Head of caudate nucleus (tissue), 42 donors: ENCODE data around the gene LCN15.
"Not testable (repeated sequence)": the region's sequence is repeated elsewhere in the genome, so short reads cannot be mapped to it uniquely, and the experiment has no call there.

Experiments
- DNase-seq, 42 donors: peaks; one replicate each; pipeline versions ENCODE4 v3.0.0 to v3.0.0-alpha.2; 2020 to 2021; ENCODE audit warnings: mixed read lengths in 7 of 42
- intact Hi-C: fragments of 100-400 bp; cut with DNase I; formaldehyde crosslinking; loops from one replicate; pipeline ENCODE4 v1.15.0; 2022

The LCN15 gene, protein sequence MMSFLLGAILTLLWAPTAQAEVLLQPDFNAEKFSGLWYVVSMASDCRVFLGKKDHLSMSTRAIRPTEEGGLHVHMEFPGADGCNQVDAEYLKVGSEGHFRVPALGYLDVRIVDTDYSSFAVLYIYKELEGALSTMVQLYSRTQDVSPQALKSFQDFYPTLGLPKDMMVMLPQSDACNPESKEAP

DNA sequence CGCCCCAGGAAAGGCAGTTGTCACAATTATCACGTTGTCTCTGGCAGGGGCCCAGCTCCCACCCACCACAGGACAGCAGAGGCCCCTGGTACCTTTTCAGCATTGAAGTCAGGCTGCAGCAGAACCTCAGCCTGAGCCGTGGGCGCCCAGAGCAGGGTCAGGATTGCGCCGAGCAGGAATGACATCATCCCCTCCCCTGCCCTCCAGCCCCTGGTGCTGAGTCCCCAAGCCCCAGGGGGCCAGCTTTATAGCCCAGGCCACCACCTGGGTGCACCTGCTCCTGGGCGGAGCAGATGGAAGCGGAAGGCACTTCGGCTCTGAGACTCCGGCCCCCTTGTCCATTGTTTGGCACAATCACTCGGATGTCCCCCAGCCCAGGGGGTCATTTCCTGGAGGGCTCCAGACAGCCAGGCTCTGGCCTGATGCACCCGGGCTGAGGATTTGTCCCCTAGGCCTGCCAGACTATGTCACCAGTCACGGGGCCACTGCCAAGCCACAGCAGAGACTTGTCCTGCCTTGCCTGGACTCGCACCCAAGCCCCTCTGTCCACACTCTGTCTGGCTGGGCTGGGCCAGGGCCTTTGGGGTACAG lies at the start of gene LCN15:
Gene LCN15 (minus strand): TSS at position 218 of the 591 bp plus-strand sequence. CDS start 30 bp downstream, at position 188.
- intact Hi-C loops, result no loop called here
- DNase-seq, result no peak

DNA sequence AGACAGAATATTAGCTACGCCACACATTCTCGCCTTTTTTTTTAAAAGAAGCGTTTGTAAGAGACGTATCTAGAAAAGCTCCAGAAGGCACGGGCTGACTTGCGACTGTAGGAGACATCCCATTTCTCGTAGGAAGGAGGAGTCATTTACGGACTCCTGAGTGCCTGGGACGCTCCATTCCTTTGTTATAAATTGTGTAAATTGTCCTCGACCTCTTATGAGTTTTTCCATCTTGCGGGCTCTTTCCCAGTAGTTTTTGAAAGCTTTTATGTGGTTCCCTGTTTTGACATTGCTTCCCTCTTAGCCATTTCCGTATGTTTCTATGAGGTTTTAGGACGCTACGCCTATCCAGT lies 44.5 kb upstream of the LCN15 start:
- DNase-seq, result peak in 1 of 42 donors; percentile 61
- intact Hi-C loops, result loop anchor here (5.0 kb wide), 1 partner anchor 39 kb away; the partner anchor contains the start of gene PHPT1

DNA sequence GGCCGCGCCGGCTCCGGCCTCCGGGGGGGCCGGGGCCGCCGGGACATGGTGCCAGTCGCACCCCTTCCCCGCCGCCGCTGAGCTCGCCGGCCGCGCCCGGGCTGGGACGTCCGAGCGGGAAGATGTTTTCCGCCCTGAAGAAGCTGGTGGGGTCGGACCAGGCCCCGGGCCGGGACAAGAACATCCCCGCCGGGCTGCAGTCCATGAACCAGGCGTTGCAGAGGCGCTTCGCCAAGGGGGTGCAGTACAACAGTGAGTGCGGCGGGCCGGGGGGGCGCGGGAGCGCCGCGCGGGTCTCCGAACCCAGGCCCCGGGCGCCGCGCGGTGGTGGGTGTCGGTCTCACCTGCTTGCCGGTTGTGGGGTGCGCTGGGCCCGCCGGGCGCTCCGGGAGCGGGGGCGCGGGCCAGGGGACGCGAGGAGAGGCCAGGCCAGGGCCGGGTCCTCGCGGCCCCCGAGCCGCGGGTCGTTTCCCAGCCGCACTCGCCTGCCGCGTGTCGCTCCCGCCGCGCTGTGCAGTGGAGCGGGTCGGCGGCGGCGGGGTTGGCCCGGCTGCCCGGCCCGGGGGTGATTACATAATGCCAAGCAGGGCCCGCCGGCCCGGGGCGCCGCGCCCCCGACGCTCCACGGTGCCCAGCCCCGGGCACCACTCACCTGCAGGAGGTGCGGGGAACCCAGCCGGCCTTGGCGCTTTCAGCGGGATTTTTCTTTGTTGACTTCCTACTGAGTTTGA lies 43.9 kb upstream of the LCN15 start:
- intact Hi-C loops, result loop anchor here (5.0 kb wide), 1 partner anchor 39 kb away; the partner anchor contains the start of gene PHPT1
- DNase-seq, result peak in 34 of 42 donors; percentile 24 to 78 (median 56)

DNA sequence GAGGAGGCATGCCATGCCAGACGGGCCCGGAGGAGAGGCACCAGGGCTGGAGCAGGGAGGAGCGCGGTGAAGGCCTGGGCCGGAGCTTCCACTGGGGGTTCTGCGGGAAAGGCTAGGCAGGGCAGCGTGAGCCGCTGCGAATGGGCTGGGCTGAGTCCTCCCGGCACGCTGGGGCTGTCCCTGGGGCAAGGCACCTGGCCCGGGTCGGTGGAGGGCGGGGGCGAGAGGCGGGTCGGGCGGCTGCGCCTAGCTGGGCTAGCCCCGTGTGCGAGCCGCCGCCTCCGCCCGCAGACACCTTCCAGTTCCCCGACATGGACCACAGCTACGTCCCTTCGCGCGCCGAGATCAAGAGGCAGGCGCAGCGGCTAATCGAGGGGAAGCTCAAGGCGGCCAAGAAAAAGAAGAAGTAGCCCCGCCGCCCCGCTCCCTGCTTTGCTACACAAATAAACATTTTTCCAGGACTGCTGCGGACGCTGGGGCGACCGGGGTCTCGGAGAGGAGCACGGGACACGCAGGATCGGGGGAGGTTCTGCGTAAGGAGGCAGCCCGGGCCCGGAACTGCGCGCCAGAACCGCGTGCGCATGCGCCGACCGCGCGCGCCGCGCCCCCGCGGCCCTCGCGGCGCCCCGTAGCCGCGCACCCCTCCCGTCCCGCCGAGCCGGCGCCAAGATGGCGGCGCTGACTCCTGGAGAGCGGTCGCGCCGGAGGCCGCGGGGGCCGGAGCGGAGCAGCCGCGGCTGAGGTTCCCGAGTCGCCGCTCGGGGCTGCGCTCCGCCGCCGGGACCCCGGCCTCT lies 43.2 kb upstream of the LCN15 start, which contains the start of gene RABL6:
Gene RABL6 (plus strand): TSS at position 668 of the 794 bp plus-strand sequence. CDS start 249 bp downstream, outside the sequence.
- intact Hi-C loops, result loop anchor here (5.0 kb wide), 1 partner anchor 40 kb away; the partner anchor contains the start of gene PHPT1
- DNase-seq, result peak; percentile 16 to 89 (median 76)

DNA sequence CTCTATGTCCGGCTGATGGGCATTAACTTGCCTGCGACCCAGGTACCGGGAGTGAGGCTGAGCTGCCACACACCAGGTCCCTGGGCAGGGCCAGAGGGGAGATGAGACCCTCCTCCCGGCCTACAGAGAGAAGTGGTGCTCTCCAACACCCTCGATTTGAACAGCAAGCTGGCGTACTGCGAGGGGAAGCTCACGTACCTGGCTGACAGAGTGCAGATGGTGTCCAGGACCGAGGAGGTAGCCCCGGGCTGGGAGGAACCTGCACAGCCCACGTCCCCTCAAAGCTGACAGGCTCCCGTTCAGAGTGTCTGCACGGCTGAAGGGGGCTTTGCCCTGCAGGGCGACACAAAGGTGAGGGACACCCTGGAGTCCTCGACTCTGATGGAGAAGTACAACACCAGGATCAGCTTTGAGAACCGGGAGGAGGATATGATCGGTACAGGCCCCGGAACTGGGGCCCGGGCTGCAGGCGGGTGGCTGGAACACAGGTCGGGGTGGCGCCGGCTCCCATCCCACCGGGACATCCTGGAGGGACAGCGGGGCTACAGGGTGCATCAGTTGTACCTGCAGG lies 42.4 kb upstream of the LCN15 start:
- intact Hi-C loops, result loop anchor here (5.0 kb wide), 1 partner anchor 41 kb away; the partner anchor contains the start of gene PHPT1

DNA sequence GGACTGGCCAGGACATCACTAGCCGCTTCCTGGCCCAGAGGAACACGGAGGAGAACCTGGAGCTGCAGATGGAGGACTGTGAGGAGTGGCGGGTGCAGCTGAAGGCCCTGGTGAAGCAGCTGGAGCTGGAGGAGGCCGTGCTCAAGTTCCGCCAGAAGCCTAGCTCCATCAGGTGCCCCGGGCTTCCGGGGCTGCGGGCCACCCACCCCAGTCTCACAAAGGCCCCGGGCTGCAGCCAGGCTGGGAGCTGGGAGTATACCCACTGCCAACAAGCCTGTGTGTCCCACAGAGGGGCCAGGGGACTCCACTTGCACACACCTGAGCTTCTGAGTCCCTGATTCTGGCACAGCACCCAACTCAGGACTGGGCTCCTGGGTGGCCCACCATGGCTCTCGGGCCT lies 41.7 kb upstream of the LCN15 start:
- DNase-seq, result no peak
- intact Hi-C loops, result loop anchor here (5.0 kb wide), 1 partner anchor 41 kb away; the partner anchor contains the start of gene PHPT1

More for the DNA sequence above, 42.4 kb upstream of the LCN15 start:
- no peak for DNase-seq

DNA sequence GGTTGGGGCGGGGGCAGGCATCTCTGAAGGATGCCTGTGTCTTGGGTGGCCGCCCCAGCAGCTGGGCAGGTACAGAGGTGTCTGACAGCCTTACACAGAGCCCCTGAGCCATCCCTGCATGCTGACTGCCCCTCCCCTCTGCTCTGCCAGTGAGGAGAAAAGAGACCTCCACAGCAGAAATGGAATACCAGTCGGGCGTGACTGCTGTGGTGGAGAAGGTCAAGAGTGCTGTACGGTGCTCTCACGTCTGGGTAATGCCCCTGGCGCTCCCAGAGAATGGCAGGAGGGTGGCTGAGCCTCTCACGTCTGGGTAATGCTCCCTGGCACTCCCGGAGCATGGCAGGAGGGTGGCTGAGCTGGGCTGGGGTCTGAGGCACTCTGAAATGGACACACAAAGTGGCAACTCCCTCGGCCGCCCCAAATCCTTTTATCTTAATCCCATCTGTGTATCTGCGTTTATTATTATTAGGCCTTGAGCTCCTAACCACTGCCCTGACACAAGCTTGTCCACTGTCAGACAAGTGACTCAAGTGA lies 41.0 kb upstream of the LCN15 start:
- intact Hi-C loops, result loop anchor here (5.0 kb wide), 1 partner anchor 42 kb away; the partner anchor contains the start of gene PHPT1
- no peak for DNase-seq

DNA sequence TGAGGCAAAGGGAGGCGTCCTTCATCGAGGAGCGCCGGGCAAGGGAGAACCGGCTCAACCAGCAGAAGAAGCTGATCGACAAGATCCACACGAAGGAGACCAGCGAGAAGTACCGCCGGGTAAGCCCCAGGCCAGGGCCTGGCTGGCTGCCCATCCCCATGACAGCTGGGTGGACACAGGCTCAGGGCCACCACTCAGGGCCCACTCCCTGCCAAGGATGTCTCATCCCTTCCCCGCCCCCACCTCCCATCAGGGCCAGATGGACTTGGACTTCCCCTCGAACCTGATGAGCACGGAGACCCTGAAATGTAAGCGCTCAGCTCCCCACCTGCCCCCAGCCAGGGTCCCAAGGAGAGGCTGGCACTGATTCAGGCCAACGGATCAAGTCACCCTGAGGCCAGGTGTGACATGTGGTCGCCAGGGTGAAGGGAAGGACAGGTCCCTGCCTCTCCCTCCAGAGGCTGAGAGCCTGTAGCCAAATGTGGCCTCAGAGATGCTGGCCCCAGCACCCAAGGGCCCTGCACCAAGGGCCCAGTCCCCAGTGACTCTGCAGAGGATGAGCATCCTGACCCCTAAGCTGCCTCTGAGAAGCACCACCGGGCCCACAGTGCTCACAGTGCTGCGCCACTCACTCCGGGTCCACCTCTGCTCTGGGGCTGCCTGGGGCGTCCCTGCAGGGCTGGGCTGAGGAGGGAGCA lies 40.3 kb upstream of the LCN15 start:
- intact Hi-C loops, result loop anchor here (5.0 kb wide), 1 partner anchor 43 kb away; the partner anchor contains the start of gene PHPT1
- no peak for DNase-seq

DNA sequence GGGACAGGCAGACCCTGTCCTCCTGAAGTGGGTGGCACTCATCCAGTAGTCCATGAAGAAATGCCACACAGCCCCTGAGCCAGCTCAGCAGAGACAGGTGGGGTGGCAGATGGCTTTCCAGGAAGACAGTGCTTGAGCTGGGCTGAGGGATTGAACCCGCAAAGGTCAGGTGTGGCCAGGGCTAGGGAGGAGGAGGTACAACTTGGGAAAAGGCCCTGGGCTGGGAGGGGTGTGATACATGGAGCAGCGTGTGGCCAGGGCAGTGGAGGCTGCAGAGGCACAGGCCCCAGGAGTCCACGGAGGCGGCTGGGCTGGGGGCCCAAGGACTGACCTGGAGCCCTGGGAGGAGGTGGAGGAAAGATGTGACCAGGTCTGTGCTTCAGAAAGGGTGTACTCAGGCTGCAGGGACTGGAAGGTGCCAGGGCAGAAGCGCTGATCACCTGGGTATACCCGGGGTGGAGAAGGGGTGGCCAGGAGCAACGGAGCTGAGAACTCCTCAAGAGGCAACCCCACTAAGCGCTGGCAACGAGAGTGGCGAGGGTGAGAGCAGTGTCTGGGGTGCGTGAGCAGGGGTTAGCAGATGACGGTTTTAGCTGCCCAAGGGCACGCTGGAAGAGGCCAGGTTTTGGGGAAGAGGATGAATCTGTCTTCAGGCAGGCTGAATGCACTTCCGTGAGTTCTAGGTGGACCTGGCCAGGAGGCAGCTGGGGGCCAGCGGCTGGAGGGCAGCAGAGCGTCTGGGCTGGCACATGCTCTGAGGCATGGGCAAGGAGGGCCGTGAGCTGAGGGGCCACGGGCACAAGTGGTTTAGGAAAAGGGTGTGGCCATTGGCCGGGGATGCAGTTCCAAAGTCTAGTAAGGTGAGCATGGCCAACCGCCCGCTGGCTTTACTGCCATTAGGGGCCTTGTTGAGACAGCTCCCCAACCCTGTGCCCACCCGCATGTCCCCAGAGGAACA lies 39.5 kb upstream of the LCN15 start:
- no peak for DNase-seq
- intact Hi-C loops, result no loop called here

DNA sequence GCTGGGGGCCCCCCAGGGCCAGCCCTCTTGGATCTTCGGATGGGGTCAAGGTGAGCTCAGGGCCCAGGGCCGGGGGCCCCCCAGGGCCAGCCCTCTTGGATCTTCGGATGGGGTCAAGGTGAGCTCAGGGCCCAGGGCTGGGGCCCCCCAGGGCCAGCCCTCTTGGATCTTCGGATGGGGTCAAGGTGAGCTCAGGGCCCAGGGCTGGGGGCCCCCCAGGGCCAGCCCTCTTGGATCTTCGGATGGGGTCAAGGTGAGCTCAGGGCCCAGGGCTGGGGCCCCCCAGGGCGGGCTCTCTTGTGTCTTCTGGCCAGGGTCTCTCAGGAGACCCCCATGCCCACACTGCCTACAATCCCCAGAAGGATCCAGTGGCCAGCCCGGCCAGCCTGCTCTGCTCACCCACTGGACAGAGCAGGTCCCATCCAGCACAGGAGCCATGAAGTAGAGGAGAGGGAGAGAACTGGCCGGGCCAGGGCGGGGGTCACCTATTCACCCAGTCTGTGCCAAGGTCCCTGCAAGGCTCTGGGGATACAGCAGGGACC lies 38.8 kb upstream of the LCN15 start:
- DNase-seq, intact Hi-C loops: not testable (repeated sequence)

DNA sequence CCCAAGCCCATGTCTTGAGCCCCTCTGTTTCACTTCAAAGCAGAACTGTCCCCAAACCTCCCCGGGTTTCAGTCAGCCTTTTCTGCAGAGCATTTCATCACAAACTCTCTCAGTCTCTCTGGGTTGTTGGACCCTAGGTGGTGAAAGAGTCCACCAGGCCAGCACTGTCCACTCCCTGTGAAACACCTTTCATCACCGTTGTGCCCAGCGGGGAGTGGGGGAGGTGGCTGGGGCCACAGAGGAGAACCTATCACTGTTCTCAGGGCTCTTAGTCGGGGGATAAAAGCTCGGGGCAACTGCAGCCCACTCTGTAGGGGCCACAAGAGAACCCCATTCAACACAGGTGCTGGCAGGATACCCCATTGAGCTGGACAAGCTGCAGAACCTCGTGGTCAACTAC lies 38.0 kb upstream of the LCN15 start:
- intact Hi-C loops, result no loop called here
- no peak for DNase-seq

DNA sequence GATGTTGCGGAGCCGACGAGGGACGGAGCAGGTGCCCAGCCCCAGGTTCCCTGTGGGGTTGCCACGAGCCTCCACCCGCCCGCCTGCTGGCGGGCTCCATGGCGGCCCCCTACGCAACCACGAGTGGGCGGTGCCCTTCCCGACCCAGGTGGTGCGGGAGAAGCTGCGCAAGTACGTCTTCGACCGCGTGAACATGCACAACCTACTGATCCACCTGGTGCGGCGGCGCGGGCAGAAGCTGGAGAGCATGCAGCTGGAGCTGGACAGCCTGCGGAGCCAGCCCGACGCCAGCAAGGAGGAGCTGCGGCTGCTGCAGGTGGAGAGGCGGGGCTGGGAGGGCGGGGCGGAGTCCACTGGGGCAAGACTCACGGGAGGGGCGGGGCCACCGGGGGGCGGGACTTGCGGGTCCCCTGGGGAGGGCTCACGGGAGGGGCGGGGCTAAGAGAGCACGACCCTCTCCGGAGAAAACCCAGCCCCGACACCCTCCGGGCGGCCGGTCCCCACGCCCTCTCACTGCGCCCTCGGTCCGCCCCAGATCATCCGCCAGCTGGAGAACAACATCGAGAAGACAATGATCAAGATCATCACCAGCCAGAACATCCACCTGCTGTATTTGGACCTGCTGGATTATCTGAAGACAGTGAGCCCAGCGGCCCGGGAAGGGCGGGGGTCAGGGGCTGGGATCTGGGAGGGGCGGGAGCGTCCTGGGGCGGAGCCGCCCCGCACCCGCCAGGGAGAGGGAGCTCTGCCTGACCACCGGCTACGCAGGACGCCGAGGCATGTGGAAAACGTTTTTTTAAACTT lies 35.7 kb upstream of the LCN15 start:
- intact Hi-C loops, result no loop called here
- peak; percentile 59 to 96 (median 83) for DNase-seq

DNA sequence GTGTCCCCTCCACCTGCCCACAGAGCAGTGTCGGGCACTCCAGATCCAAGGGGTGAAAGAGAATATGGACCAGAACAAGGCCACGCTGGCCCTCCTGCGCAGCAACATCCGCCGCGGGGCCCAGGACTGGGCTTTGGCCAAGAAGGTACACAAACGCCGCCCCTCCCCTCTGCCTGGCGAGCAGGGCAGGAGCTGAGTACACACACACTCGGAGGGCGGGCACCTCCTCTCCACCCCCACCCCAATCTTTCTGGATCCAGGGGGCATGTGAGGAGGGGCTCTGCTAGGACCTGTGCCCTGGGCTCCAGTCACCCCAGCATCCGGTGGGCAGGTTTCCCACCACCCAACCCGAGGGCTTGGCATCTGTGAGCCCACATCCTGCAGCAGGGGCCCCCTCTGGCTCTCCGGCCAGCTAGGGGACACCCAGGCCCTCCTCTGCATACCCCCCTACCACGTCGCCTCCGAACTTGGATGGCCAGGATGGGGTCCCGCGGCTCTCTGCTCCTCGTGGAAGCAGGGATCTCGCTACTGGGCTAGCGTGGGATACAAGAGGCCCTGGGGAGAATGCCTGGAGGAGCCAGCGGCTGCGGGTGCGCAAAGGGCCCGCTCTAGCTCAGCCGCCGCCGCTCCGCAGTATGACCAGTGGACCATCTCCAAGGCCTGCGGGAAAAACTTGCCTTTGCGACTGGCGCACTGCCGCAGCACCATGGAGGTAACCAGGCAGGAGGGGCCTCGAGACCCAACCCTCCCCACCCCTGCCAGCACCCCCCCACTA lies 34.9 kb upstream of the LCN15 start:
- intact Hi-C loops, result no loop called here
- peak in 1 of 42 donors; percentile 16 for DNase-seq

DNA sequence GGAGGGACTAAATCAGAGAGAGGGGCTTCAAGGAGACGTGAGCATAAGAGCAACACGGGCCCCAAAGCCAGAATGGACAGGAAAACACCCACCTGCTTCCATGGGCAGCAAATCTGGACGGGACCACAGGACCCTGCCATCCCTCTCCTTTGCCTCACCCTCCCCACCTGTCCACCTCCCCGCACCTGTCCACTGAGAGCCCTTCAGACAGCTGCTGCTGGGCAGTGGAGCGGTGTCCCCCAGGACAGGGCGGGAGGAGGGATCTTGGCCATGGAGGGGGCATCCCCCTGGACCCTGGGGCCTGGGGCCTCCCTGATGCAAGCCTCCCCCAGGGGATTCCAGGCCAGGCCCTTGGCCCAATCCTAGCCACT lies 34.4 kb upstream of the LCN15 start:
- intact Hi-C loops, result no loop called here
- DNase-seq, result no peak
